ENCODE measurements around the gene PTCHD1. TPM values are rescaled to one million over a fixed set of nuclear protein-coding genes. Genes with fewer than 3 reads are reported as not detected.

PTCHD1 gene
- total RNA-seq, 2 donors from 2014 or later = not detected

DNA sequence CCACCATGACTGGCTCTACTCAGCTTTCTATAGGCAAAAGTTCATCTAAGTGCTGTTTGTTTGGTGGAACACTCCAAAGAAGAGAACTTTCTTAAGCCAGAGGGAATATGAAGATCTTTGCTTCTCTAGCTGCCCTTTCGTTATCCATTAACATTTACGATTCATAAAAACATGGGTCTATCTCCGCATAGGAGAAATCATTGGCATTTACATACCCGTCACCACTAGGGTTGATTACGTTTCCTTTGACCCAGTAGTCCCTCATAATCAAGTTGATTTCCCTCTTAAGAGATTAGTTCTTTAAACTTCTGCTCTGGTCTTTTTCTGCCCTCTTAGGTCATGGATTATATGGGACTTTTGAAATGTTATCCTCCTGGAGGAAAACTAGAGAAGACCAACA lies 57.5 kb downstream of the PTCHD1 start:
- ATAC-seq = no peak
- H3K27ac Mint-ChIP-seq = no peak overlapping the region
- H3K4me3 Mint-ChIP-seq = no peak overlapping the region
- no peaks in the 10 kb centered on the region for H3K9me3 Mint-ChIP-seq
- peaks cover 0 to 11% of the 10 kb centered on the region in 2 donors for H3K27me3 Mint-ChIP-seq
- no peaks in the 10 kb centered on the region for H3K4me1 Mint-ChIP-seq (ENCODE audit: low read depth in 2 of 2)
- no peak for DNase-seq (ENCODE audit: low spot score)
- H3K36me3 Mint-ChIP-seq = no peaks in the 10 kb centered on the region

DNA sequence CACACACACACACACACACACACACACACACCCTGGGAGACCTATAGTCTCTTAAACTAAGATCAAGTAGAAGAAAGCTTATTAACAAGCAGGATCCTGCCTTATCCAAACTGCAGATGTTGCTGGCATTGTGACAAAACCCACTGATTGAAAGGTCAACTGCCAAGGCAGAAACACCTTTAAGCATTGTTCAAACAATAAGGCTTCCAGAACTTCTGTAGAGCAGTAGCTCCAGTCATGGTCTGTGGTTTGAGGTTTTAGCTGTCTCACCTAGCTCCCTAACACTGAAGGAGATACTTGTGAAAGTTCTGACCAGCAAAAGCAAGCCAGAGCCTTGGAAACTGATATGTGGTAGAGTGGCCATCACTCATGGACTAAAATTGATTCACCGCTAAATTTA lies 59.8 kb downstream of the PTCHD1 start:
- DNase-seq (ENCODE audit: low spot score) = no peak
- Mint-ChIP-seq H3K36me3 (no peaks in the 10 kb centered on the region), H3K9me3 (no peaks in the 10 kb centered on the region), H3K27ac (no peak overlapping the region), H3K4me1 (ENCODE audit: low read depth in 2 of 2) (no peaks in the 10 kb centered on the region), H3K4me3 (no peak overlapping the region), H3K27me3 (peaks cover 0 to 3% of the 10 kb centered on the region in 2 donors)
- ATAC-seq = no peak

DNA sequence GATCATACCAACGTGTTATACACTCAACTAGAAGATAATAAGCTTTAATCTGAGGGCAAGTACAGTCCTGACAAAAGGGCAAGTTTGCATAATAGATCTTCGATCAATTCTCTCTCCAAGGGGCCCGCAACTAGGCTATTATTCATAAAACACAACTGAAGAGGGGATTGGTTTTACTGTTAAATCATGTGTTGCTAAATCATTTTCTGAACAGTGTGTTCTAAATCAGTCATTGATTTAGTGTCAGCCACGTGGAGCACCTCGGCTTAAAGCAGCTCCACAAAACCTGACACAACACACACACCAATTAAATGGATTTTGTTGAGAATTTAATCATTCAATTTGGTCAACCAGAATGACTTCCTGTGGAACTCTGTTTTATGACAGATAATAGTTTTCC lies 61.6 kb downstream of the PTCHD1 start:
- no peaks in the 10 kb centered on the region for H3K36me3 Mint-ChIP-seq
- no peaks in the 10 kb centered on the region for H3K4me1 Mint-ChIP-seq (ENCODE audit: low read depth in 2 of 2)
- H3K4me3 Mint-ChIP-seq = no peak overlapping the region
- DNase-seq (ENCODE audit: low spot score) = no peak
- H3K9me3 Mint-ChIP-seq = no peaks in the 10 kb centered on the region
- peaks cover 0 to 3% of the 10 kb centered on the region in 2 donors for H3K27me3 Mint-ChIP-seq
- no peak overlapping the region for H3K27ac Mint-ChIP-seq
- no peak for ATAC-seq

DNA sequence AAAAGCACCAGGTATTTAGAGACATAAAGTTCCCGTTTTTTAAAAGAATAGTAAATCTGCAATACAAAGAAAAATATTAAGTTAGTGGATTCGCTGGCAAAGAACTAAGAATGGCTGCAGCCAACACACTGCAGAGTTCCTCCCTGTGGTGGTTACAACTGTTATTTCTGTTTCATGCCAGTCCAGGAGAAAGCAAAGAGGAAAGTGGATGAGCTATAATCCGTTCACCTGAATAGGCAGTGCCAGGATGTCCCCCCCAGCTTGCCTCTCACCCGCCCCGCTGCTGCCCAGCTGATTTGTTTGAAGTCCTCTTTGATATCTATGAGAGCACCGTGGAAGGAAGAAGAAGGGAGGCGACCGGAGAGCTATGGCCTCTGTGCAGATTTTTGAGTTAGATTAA lies 63.9 kb downstream of the PTCHD1 start:
- Mint-ChIP-seq H3K4me3 (no peak overlapping the region), H3K27me3 (peaks cover 0 to 3% of the 10 kb centered on the region in 2 donors), H3K4me1 (ENCODE audit: low read depth in 2 of 2) (no peaks in the 10 kb centered on the region), H3K9me3 (no peaks in the 10 kb centered on the region), H3K27ac (no peak overlapping the region), H3K36me3 (no peaks in the 10 kb centered on the region)
- ATAC-seq = no peak
- DNase-seq (ENCODE audit: low spot score) = no peak

DNA sequence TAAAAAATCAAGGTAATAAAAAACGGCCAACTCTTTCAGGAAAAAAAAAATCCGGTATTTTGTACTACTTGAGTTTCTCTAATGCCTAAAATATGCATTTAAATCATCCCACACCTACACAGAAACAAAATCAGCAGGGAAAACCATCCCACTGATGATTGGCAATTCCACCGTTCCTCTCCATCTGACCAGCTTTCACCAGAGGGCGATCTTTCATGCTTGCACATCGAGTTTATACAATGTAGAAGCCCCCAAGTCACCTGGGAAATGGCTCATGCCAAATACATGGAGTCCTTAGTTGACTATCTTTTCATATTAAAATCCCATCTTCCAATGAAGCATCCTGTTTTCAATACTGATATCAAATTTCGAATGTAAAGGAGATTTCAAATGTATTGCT lies 69.2 kb downstream of the PTCHD1 start:
- no peak overlapping the region for H3K27ac Mint-ChIP-seq
- peaks cover 0 to 2% of the 10 kb centered on the region in 2 donors for H3K27me3 Mint-ChIP-seq
- H3K4me3 Mint-ChIP-seq = no peak overlapping the region
- no peaks in the 10 kb centered on the region for H3K9me3 Mint-ChIP-seq
- no peaks in the 10 kb centered on the region for H3K36me3 Mint-ChIP-seq
- H3K4me1 Mint-ChIP-seq (ENCODE audit: low read depth in 2 of 2) = no peaks in the 10 kb centered on the region
- DNase-seq (ENCODE audit: low spot score) (no peak), ATAC-seq (no peak)

DNA sequence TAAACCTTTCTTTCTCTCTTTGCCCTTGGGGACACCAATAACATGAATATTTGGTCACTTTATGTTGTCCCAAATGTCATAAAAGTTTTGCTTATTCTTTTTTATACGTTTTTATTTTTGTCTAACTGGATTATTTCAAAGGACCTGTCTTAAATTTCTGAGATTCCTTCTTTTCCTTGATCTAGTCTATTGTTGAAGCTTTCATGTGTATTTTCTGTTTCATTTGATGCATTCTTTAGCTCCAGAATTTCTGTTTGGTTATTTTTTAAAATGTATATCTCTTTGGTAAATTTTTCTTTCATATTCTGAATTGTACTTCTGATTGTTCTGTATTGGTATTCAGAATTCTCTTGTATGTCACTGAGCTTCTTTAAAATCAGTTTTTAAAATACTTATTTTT lies 88.3 kb downstream of the PTCHD1 start:
- Mint-ChIP-seq H3K4me3 (no peak overlapping the region), H3K36me3 (peaks cover 5% of the 10 kb centered on the region), H3K4me1 (ENCODE audit: low read depth in 2 of 2) (no peaks in the 10 kb centered on the region), H3K27ac (no peak overlapping the region), H3K27me3 (no peaks in the 10 kb centered on the region), H3K9me3 (peaks cover 30% of the 10 kb centered on the region)
- no peak for ATAC-seq
- no peak for DNase-seq (ENCODE audit: low spot score)

DNA sequence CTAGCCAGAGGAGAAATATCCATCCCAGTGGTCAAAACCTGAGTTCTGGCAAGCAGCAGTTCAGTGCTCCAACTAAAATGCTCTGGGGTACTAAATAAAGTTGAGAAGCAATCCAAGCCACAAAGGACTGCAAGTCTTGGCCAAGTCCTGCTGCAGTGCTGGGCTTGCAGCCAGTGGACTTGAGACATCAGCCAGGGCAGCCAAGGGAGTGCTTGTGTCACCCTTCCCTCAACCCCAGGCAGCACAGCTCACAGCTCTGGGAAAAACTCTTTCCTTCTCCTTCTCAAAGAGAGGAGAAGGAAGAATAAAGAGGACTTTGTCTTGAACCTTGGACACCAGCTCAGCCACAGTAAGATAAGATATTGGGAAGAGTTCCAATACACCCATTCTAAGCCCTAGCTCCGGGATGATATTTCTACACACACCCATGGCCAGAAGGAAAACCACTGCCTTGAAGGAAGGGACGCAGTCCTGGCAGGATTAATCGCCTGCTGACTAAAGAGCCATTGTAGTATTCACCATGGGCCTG lies 99.8 kb downstream of the PTCHD1 start:
- Mint-ChIP-seq H3K4me1 (ENCODE audit: low read depth in 2 of 2) (no peaks in the 10 kb centered on the region), H3K36me3 (no peaks in the 10 kb centered on the region), H3K27me3 (peaks cover 0 to 4% of the 10 kb centered on the region in 2 donors), H3K4me3 (no peak overlapping the region), H3K9me3 (peaks cover 11% of the 10 kb centered on the region), H3K27ac (no peak overlapping the region)
- DNase-seq (ENCODE audit: low spot score) (no peak), ATAC-seq (no peak)

DNA sequence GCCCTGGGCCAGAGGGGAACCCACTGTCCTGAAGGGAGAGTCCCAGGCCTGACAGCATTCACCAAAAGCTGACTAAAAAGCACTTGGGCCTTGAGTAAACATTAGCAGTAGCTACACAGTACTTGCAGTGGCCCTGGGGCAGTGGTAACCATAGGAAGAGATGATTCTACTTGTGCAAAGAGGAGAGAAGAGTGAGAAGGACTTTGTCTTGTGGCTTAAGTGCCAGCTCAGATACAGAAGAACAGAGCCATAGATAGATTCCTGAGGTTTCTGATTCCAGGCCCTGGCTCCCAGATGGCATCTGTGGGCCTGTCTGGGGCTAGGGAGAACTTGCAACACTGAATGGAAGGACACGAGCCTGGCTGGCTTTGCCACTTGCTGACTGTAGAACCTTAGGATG lies 100.5 kb downstream of the PTCHD1 start:
- Mint-ChIP-seq H3K4me1 (ENCODE audit: low read depth in 2 of 2) (no peaks in the 10 kb centered on the region), H3K4me3 (no peak overlapping the region), H3K27me3 (peaks cover 0 to 4% of the 10 kb centered on the region in 2 donors), H3K27ac (no peak overlapping the region), H3K36me3 (no peaks in the 10 kb centered on the region), H3K9me3 (peaks cover 7% of the 10 kb centered on the region)
- no peak for ATAC-seq
- DNase-seq (ENCODE audit: low spot score) = no peak

DNA sequence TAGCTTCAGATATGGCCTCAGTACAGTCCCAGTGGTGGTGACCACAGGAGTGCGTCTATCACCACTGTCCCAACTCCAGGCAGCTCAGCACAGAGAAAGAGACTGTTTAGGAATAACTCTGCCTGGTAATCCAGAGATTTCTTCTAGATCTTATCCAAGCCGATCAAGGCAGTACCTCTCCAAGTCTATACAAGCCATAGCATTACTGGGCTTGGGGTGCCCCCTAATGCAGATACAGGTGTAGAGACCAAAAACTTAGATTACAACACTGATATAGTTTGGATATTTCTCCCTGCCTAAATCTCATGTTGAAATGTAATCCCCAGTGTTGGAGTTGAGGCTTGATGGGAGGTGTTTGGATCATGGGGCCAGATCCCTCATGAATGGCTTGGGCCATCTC lies 100.9 kb downstream of the PTCHD1 start:
- Mint-ChIP-seq H3K36me3 (no peaks in the 10 kb centered on the region), H3K9me3 (peaks cover 7% of the 10 kb centered on the region), H3K27ac (no peak overlapping the region), H3K4me3 (no peak overlapping the region), H3K4me1 (ENCODE audit: low read depth in 2 of 2) (no peaks in the 10 kb centered on the region), H3K27me3 (peaks cover 0 to 4% of the 10 kb centered on the region in 2 donors)
- DNase-seq (ENCODE audit: low spot score) (no peak), ATAC-seq (no peak)

DNA sequence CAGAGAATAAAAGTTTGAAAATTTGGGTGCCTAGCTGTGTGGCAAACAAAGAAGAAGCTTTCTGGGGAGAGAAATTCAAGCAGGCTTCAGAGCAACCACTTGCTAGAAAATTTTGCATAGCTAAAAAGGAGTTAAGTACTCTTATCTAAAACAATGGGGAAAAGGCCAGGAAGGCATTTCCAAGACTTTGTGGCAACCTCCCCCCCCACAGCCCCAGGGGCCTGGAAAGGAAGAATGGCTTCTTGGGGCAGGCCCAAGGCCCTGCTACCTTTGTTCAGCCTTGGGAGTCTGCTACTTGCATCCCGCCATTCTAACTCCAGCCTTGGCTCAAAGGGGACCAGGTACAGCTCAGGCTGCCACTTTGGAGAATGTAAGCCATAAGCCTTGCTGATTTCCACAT lies 102.2 kb downstream of the PTCHD1 start:
- Mint-ChIP-seq H3K4me1 (ENCODE audit: low read depth in 2 of 2) (no peaks in the 10 kb centered on the region), H3K27ac (no peak overlapping the region), H3K4me3 (no peak overlapping the region), H3K27me3 (peaks cover 0 to 4% of the 10 kb centered on the region in 2 donors), H3K9me3 (peaks cover 7% of the 10 kb centered on the region), H3K36me3 (no peaks in the 10 kb centered on the region)
- ATAC-seq (no peak), DNase-seq (ENCODE audit: low spot score) (no peak)

DNA sequence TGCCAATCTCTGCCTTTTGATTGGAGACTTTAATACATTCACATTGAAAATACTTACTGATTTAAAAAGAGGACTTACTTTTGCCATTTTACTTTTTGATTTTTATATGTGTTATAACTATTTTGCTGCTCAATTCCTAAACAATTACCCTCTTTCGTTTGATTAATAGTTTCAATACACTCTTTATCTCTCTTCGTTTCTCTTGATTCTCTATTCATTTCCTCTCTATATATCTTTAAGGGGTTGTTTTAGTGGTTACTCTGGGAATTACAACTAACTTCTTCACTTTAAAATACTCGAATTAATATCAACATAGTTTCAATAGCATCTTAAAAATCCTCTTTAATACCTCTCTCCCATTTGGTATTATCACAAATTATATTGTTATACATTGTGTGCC lies 116.6 kb downstream of the PTCHD1 start:
- Mint-ChIP-seq H3K4me1 (ENCODE audit: low read depth in 2 of 2) (no peaks in the 10 kb centered on the region), H3K9me3 (no peaks in the 10 kb centered on the region), H3K4me3 (no peak overlapping the region), H3K27ac (no peak overlapping the region), H3K36me3 (no peaks in the 10 kb centered on the region), H3K27me3 (peaks cover 0 to 3% of the 10 kb centered on the region in 2 donors)
- ATAC-seq = no peak
- DNase-seq (ENCODE audit: low spot score) = no peak
